Measurements from ENCODE around the gene LILRA1.
"Not testable (repeated sequence)": the region's sequence is repeated elsewhere in the genome, so short reads cannot be mapped to it uniquely, and the experiment has no call there.

Gene LILRA1

GRCh38 chr19:54578268-54578667, 15.2 kb upstream of the LILRA1 start:
- DNase-seq = not testable (repeated sequence)

DNA sequence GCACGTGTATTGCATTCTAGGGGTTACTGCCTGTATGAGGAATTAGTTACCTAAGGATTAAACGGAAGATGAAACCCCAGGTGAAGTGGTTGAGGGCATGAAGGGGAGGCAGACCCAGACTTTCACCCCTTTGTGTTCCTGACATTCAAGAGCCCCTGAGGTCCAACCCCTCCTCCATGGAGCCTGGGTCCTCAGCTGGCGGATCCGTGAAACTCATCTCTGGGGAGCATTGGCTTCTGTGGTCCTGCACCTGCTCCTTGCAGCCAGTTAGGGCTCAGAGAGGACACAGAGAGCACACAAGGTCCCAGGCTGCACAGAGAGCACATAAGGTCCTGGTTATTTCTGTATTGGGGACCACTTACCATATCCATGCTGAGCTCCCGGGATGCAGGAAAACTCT, 7.0 kb upstream of the LILRA1 start:
- DNase-seq = no peak

GRCh38 chr19:54587026-54587425, 6.4 kb upstream of the LILRA1 start:
- no peak for DNase-seq

- not testable (repeated sequence) for DNase-seq
Observed at GRCh38 chr19:54593931-54594626, 647 bp downstream of the LILRA1 start.

DNA sequence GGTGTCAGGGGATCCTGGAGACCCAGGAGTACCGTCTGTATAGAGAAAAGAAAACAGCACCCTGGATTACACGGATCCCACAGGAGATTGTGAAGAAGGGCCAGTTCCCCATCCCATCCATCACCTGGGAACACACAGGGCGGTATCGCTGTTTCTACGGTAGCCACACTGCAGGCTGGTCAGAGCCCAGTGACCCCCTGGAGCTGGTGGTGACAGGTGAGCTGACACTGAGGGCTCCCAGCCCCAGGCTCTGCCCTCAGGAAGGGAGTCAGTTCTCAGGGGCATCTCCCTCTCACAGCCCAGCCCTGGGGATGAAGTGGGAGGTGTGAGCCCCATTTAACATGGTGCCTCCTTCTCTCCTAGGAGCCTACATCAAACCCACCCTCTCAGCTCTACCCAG, 1.3 kb downstream of the LILRA1 start:
- no peak for DNase-seq

- DNase-seq = not testable (repeated sequence)
Observed at GRCh38 chr19:54595680-54596436, 2.4 kb downstream of the LILRA1 start.

- no peak for DNase-seq
Observed at GRCh38 chr19:54600212-54600611, 6.8 kb downstream of the LILRA1 start.

GRCh38 chr19:54606230-54606629, 12.8 kb downstream of the LILRA1 start:
- no peak for DNase-seq

DNA sequence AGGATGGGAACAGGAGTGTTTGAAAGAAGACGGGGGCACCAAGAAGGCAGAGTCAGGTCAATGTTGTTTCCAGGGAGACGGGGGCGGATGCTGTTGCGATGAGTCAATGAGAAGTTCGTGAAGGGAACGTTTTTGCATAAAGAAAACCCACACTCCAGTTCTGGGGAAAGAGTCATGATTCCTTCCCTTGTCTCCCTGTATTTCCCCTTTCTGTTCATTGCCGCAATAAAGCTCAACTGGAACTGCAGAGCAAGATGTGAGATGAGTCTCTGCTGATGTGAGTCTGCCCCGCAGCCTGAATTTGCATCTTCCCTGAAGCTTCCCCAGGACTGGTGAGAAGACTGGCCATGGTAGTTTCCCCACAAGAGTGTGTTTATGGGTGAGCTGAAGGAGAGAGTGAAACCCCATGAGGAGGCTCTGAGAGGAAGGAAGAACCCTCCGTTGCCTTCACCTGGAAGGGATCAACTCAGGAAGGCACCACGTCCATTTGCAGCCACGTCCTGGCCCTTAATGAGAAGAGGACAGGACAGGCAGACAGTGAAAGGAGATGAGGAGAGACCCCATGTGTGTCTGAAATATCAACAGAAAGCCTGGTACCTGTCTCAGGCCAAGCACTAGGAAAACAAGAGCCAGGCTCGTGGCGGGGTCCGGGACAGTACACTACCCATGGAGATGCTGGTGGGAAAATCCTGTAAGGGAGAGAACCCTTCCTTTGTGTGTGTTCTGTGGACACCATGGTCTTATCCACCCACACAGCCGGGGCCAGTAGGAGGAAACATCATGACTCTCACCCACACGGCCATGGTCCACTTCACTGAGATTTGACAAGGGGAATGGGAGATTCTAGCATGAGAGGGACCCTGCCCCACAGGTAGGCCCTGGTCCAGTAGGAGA, 13.7 kb downstream of the LILRA1 start:
- no peak for DNase-seq

- no peak for DNase-seq
Observed at GRCh38 chr19:54607785-54608150, 14.3 kb downstream of the LILRA1 start.

DNA sequence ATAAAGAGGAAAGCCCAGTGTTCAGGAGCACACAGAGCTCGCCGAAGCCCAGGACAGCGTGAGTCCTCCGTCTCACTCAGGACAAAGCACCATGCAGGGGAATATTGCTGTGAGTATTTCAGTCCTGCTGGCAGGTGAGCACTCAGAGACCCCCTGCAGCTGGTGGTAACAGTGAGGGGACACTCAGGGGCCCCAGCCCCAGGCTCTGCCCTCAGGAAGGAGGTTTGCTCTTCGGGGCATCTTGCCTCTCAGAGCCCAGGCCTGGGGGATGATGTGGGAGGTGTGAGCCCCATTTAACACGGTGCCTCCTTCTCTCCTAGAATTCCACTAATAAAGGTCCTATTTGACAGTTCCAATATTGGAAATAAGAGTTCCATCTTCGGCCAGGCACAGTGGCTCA, 14.8 kb downstream of the LILRA1 start:
- DNase-seq = no peak

GRCh38 chr19:54608792-54609191, 15.4 kb downstream of the LILRA1 start:
- no peak for DNase-seq

- DNase-seq = no peak
Observed at GRCh38 chr19:54609356-54609791, 15.9 kb downstream of the LILRA1 start.

- no peak for DNase-seq
Observed at GRCh38 chr19:54612428-54612827, 19.0 kb downstream of the LILRA1 start.

GRCh38 chr19:54614726-54615125, 21.3 kb downstream of the LILRA1 start:
- DNase-seq = no peak

- no peak for DNase-seq
Observed at GRCh38 chr19:54616057-54616456, 22.6 kb downstream of the LILRA1 start.

- DNase-seq = no peak
Observed at GRCh38 chr19:54616821-54617560, 23.6 kb downstream of the LILRA1 start.

- DNase-seq = no peak
Observed at GRCh38 chr19:54620464-54620863, 27.0 kb downstream of the LILRA1 start.

DNA sequence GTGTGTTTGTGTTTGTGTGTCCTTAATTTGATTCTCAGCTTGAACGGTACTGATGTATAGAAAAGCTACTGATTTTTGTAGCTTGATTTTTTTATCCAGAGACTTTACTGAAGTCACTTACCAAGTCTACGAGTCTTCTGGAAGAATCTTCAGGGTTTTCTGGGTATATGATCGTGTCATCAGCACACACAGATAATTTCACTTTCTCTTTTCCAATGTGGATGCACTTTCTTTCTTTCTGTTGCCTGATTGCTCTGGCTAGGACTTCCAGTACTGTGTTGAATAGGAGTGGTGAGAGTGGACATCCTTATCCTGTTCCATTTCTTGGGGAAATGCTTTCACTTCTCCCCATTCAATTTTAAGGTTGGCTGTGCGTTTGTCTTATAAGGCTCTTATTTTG, 29.0 kb downstream of the LILRA1 start:
- no peak for DNase-seq

DNA sequence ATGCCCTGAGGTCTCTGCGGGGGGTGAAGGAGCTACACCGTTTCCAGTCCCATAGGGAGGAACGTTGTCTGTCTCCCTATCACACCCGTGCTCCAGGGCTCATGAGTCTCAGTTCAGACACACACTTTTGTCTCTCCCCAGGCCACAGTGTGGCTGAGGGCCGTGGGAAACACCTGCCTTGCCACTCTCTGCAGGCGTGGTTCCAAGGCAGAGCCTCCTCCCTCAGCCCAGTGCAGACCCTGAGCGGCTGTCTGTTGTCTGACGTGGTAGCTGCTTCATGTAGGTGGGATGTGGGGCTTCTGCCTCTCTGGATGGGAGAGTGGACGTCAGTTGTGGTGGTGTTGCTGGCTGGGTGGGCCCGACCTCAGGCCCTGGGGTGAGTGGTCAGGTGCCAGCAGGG, 30.8 kb downstream of the LILRA1 start:
- not testable (repeated sequence) for DNase-seq

DNA sequence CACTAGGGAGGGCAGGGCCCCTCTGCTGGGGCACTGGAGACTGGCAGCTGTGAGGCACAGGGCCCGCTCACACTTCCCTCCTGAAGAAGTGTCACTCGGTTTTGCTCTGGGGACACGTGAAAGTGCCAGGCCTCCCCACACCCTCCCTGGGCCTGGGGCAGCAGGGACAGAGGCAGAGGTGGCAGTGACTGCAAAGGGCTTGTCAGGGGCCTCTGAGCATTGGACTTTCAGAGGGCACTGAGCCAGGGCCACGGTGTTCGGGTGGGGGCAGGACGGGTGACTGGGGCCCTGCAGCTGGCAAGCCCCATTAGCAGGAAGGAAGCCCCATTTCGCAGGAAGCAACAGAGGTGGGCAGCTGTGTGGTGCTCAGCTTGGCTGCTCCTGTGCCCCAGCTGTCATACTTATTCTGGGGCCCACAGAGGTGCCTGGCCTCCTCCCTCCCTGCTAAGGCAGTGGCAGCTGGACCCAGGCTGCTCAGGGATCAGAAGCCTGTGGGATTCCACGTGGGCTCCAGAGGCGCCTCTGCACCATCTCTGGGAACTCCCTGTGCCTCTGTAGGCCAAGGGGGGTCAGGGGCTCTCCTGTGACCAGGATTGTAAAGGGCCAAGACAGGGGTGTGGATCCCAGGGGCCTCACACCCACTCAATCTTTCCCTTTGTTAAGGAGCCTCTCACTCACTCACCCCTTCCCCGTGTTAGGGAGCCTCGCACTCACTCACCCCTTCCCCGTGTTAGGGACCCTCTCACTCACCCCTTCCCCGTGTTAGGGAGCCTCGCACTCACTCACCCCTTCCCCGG, 31.7 kb downstream of the LILRA1 start:
- DNase-seq = not testable (repeated sequence)

GRCh38 chr19:54626757-54627156, 33.3 kb downstream of the LILRA1 start:
- no peak for DNase-seq
